ENCODE measurements around the gene LMX1B. TPM values are rescaled to one million over a fixed set of nuclear protein-coding genes. Genes with fewer than 3 reads are reported as not detected.

The LMX1B gene
- total and polyA plus RNA-seq, 2 of the 4 experiments (the other 2 are of a cell fraction), result not detected

DNA sequence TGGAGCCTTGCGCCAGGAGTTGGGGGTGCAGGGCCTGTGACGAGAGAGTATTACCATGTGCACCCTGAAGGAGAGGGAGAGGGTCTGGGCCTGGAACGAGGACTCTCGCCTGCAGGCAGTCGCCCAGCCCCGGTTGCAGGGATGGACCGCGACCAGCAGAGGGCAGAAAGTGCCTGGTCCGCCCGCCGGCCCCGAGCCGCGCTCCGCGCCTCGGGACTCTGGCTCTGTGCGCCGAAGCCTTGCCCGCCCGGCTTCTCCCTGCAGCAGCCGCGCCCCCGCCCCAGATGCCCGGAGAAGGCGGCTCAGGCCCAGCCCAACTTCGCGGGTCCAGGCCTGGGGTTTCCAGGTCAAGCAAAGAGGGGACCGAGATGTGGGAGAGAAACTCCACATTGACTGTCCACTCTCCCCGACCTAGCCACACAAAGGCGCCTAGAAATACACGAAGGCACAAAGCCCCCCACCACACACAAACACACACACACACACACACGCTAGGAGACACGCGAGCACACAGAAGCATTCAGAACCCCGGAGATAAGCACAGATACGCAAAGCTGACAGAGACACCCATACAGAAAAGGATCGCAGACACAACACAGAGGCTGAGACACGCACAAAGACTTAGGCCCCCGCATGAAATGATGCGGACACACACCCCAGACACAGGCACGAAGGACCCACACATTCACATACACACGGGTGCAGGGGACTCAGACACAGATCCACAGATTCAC, 2.0 kb upstream of the LMX1B start:
- intact Hi-C loops (cut with micrococcal nuclease) (loop anchor here (1.0 kb wide), 1 partner anchor 170 kb away; no protein-coding TSS in a partner anchor), in situ Hi-C loops (cut with MboI; ENCODE audit: low sequenced_read_pairs) (loop anchor here (5.0 kb wide), 1 partner anchor 171 kb away; no protein-coding TSS in a partner anchor), dilution Hi-C loops (cut with HindIII; ENCODE audit: low sequenced_read_pairs, unreplicated experiment) (no loop called here)
- Histone ChIP-seq H3K9me1 (ENCODE audit: insufficient read depth, low read length) (no peaks in the 10 kb centered on the region), H3K4me1 (ENCODE audit: control insufficient read depth, insufficient read depth, low read length) (no peaks in the 10 kb centered on the region), H3K36me3 (ENCODE audit: control insufficient read depth, insufficient read depth, low read length) (no peaks in the 10 kb centered on the region), H2BK120ac (ENCODE audit: low read depth, low read length) (no peak overlapping the region), H3K9me3 (ENCODE audit: control insufficient read depth, insufficient read depth, low read length) (no peaks in the 10 kb centered on the region; the same call in 1 of the 2 replicates), H3K79me1 (ENCODE audit: low read depth in 1 of 2, low read length in 2 of 2) (no peaks in the 10 kb centered on the region), H3K4me2 (ENCODE audit: low read depth, low read length) (no peak overlapping the region), H4K20me1 (ENCODE audit: insufficient read depth, low read length) (peaks cover 5% of the 10 kb centered on the region; the same call in 1 of the 2 replicates), H4K5ac (ENCODE audit: low read depth, low read length) (no peak overlapping the region), H3K4me3 (ENCODE audit: insufficient read depth, low read depth, low read length) (no peak overlapping the region), H3K23ac (ENCODE audit: low read depth, low read length) (no peak overlapping the region), H2BK15ac (ENCODE audit: low read depth, low read length) (no peak overlapping the region), H2BK20ac (ENCODE audit: low read depth, low read length) (no peak overlapping the region), H2AK5ac (ENCODE audit: low read depth, low read length) (no peak overlapping the region), H2BK5ac (ENCODE audit: low read depth, low read length, poor library complexity, severe bottlenecking) (no peak overlapping the region), H3K14ac (replicated peaks; ENCODE audit: low read depth, low read length) (no peak overlapping the region), H4K91ac (ENCODE audit: insufficient read depth, low read depth, low read length) (no peak overlapping the region), H3K56ac (ENCODE audit: extremely low read depth, insufficient read depth, low read length) (no peak overlapping the region), H3K18ac (ENCODE audit: low read depth, low read length) (no peak overlapping the region), H2AK9ac (replicated peaks; ENCODE audit: low read depth, low read length, poor library complexity) (no peak overlapping the region), H3K27ac (ENCODE audit: insufficient read depth, low read length) (no peak overlapping the region), H3K4ac (ENCODE audit: low read depth, low read length) (no peak overlapping the region), H3K27me3 (ENCODE audit: control insufficient read depth, insufficient read depth, low read length) (peaks cover 93% of the 10 kb centered on the region), H4K8ac (ENCODE audit: low read depth in 2 of 2, low read length in 2 of 2) (no peak overlapping the region), H2AFZ (replicated peaks; ENCODE audit: low read length, poor library complexity) (peak overlapping the region; percentile 16), H3K9ac (ENCODE audit: low read depth, low read length) (no peak overlapping the region)
- BruUV-seq (replicated peaks), result no TSS peak
- DNase-seq (peak; percentile 40), ATAC-seq (ENCODE audit: low read depth) (peak; percentile 95)
- POLR2A ChIA-PET (ENCODE audit: unreplicated experiment), result no interaction called here
- CTCF ChIA-PET, result interaction anchor here (0.9 kb wide), 1 partner anchor 170 kb away, joined by 4 read pairs; no protein-coding TSS in a partner anchor
- no peak for TF ChIP-seq MAZ (IDR thresholded peaks at IDR 0.05; ENCODE audit: borderline replicate concordance, low read depth, low read length)
- no peak for TF ChIP-seq FOS (IDR thresholded peaks at IDR 0.05; ENCODE audit: low read depth, low read length)
- TF ChIP-seq MAFK (IDR thresholded peaks at IDR 0.05; ENCODE audit: low read depth, low read length), result no peak
- peak; percentile 57 for TF ChIP-seq SMC3 (IDR thresholded peaks at IDR 0.05; ENCODE audit: low read depth, low read length)
- peak; percentile 60 for TF ChIP-seq RAD21 (IDR thresholded peaks at IDR 0.05; ENCODE audit: low read length)
- no peak for TF ChIP-seq MXI1 (IDR thresholded peaks at IDR 0.05; ENCODE audit: borderline replicate concordance, low read depth, low read length)
- TF ChIP-seq CTCF (conservative IDR thresholded peaks at IDR 0.05; ENCODE audit: low read depth, low read length), result peak; percentile 67
- no peak for TF ChIP-seq BHLHE40 (IDR thresholded peaks at IDR 0.05; ENCODE audit: low read depth, low read length)
- TF ChIP-seq CHD1 (IDR thresholded peaks at IDR 0.05; ENCODE audit: low read depth, low read length), result no peak
- TF ChIP-seq, protein P1, sequence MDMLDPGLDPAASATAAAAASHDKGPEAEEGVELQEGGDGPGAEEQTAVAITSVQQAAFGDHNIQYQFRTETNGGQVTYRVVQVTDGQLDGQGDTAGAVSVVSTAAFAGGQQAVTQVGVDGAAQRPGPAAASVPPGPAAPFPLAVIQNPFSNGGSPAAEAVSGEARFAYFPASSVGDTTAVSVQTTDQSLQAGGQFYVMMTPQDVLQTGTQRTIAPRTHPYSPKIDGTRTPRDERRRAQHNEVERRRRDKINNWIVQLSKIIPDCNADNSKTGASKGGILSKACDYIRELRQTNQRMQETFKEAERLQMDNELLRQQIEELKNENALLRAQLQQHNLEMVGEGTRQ (IDR thresholded peaks at IDR 0.05; ENCODE audit: low read depth, low read length), result no peak
- WGBS, 2 experiments (ENCODE audit: extremely low coverage in 2 of 2, insufficient read length in 1 of 2), result 0% methylated on average over 7 of the region's 43 CpGs; no CpG with 5 or more reads in 1 of the 2 experiments

All from IMR-90 (cell line).